ENCODE data around the gene LZTS2.
"Not testable (repeated sequence)": the region's sequence is repeated elsewhere in the genome, so short reads cannot be mapped to it uniquely, and the experiment has no call there.

LZTS2 gene

GRCh38 chr10:100999742-101000126, at the start of gene LZTS2:
LZTS2 (plus strand) TSS chr10:100999808; CDS start chr10:101002539, 2,731 bp downstream.
- DNase-seq (ENCODE audit: low read depth), result no peak

- DNase-seq (ENCODE audit: low read depth), result no peak
Measured at GRCh38 chr10:100960251-100960650, 39.4 kb upstream of the LZTS2 start.

GRCh38 chr10:100962351-100963080, 37.1 kb upstream of the LZTS2 start:
- no peak for DNase-seq (ENCODE audit: low read depth)

GRCh38 chr10:100963826-100964225, 35.8 kb upstream of the LZTS2 start:
- DNase-seq (ENCODE audit: low read depth), result no peak

DNA sequence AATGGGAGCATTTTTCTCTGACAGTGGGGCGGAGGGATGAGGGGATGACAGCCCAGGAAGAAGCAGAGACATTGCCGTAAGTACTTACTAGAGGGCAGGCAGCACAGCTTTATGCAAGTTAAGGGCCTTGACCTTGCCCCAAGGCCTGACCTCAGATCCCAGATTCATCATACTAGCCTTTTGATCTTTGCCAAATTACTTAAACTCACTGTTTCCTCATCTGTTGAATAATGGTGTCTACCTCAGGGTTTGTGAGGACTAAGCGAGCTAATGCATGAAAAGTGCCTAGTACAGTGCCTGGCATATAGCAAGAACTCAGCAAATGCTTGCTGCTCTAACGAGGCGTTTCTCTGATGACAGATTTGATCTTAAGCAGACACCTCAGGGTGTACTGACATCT, 33.8 kb upstream of the LZTS2 start:
- DNase-seq (ENCODE audit: low read depth), result no peak

DNA sequence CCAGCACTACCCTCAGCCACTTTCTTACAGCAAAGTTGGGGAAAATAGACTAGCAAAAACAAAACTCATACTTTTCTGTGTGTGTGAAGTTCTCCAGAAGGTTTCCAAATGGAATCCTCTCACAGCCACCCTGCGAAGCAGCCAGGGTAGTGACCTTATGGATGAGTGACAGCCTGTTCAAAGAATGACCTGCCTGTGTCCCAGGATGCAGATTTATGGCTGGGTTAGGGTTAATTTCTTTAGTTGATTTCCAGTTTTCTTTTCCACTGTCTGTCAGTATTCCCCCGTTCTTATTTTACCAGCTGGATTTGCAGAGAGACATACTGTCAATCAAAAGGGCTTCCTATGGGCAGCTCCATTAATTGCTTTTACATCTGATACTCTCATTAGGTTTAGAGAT, 32.7 kb upstream of the LZTS2 start:
- DNase-seq (ENCODE audit: low read depth), result no peak

- DNase-seq (ENCODE audit: low read depth), result no peak
Measured at GRCh38 chr10:100967332-100967731, 32.3 kb upstream of the LZTS2 start.

GRCh38 chr10:100968062-100968736, 31.4 kb upstream of the LZTS2 start:
- no peak for DNase-seq (ENCODE audit: low read depth)

- no peak for DNase-seq (ENCODE audit: low read depth)
Measured at GRCh38 chr10:100968863-100969186, 30.8 kb upstream of the LZTS2 start.

- no peak for DNase-seq (ENCODE audit: low read depth)
Measured at GRCh38 chr10:100969187-100970075, 30.2 kb upstream of the LZTS2 start, which contains the start of gene SEMA4G. SEMA4G (plus strand) TSS chr10:100969504; CDS start chr10:100972913, 3,409 bp downstream.

- peak; percentile 12 for DNase-seq (ENCODE audit: low read depth)
Measured at GRCh38 chr10:100970076-100970913, 29.3 kb upstream of the LZTS2 start.

DNA sequence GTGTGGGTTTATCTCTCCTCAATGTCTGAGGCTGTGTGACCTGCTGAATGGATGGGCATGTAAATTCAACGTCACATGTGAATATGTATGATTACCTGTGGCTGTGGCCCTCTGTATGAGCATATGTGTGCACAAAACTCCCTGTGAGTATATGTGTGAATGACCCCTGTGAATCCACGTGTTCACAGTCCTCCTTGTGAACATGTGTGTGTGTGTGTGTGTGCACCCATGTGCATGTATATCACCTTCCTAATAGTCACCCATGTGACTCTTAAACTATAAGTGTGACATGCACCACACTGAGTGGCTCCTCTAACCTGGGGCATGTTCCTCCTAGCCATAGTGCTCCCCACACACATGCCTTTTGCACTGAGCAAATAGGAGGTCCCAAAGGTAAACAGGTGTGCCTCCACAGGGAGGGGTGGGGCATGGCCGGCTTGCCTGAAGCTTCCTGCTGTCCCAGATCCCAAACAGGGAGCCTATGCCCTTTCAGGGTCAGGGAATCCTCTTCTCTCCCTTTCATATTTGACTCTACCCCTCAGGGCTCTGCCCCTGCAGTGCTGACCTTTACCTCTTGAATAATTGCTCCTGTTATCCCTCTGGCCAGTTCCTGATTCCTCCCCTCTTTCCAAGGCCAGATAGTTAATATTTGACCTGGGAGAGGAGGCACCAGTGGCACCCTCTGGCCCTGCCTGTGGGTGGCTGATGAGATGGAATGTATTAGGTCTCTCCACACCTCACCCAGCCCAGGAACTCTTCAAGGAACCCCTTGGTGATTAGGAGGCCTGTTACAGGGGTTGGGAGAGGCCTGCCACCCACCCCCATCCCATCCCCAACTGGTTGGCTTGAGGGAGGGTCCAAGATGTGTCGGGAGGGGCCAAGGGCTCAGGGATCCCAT, 28.4 kb upstream of the LZTS2 start:
- DNase-seq (ENCODE audit: low read depth), result no peak

DNA sequence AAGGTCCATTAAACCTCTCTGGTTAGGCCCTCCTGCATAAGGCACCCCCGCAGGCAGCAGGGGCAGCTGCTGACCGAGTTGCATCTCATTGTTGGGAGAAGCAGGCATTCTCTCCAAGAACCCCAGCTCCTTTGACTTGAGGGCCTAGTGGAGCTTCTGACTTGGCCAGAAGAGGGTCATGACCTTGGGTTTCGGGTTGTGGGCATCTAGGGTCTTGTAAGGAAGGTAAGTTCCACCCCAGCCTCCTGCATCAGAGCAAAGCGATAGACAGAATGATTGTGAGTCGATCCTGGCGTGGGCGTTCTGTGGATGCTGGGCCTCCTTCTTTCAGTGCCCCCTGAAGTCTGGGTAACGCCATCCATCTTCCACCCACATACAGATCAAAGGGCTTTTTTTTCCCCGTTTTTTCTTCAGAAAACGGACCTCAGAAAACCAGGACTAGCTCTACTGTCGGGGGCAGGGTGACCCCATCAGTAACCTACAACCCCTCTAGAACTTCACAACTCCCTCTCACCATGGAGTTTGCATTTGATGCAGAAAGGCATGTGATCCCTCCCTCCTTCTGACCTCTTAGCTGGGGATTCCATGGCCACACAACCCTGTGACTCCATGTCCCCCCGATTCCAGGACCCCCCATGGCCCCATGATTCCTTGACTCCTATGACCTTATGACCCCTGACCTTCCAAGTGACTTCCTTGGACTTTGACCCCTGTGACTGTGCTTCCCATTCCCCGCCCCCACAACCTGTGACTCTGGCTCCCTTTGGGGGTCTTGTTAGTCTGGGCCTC, 27.3 kb upstream of the LZTS2 start:
- DNase-seq (ENCODE audit: low read depth), result no peak

GRCh38 chr10:100972904-100973535, 26.6 kb upstream of the LZTS2 start:
- no peak for DNase-seq (ENCODE audit: low read depth)

DNA sequence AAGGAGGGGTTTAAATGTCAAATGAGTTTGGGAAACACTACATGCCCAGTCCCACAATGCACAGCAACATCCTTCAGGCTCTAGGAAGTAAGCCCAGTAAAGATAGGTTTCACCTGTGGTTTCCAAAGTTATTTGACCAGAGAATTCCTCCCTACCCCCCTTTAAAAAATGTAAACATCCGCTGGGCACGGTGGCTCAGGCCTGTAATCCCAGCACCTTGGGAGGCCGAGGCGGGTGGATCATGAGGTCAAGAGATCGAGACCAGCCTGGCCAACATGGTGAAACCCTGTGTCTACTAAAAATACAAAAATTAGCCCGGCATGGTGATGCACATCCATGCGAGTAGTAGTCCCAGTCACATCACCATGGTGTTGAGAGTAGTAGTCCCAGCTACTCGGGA, 24.2 kb upstream of the LZTS2 start:
- DNase-seq (ENCODE audit: low read depth), result not testable (repeated sequence)

DNA sequence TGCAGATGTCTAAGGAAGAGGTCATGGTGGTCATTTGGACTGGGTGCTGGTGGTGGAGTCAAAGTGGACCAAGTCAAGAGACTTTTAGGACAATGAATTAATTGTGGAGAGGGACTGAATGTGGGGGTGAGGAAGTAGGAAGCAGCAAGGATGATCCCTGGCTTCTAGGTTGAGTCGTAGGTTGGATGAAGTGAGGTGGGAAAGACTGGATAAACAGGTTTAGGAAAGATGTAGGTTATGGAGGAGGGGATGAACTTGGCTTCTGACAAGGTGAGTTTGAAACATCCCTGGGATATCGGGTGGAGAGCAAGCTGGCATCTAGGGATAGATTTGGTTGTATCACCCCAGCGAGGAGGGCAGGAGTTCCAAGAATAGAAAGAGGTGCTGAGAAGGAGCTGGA, 22.7 kb upstream of the LZTS2 start:
- DNase-seq (ENCODE audit: low read depth), result no peak

DNA sequence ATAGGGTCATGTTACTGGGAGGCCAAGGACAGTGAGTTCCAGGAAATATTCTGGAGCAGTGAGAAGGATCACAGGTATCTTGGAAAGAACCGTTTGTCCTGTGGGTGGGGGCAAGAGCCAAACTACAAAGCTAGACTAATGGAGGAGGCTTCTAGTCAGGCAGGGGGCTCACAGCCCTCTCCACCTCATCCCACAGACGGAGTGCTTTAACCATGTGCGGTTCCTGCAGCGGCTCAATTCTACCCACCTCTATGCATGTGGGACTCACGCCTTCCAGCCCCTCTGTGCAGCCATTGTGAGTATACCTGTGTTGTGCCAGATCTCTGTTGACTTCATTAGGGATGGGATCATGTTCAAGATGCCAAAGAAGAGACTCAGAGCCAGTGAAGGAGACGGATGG, 22.2 kb upstream of the LZTS2 start:
- DNase-seq (ENCODE audit: low read depth), result no peak

DNA sequence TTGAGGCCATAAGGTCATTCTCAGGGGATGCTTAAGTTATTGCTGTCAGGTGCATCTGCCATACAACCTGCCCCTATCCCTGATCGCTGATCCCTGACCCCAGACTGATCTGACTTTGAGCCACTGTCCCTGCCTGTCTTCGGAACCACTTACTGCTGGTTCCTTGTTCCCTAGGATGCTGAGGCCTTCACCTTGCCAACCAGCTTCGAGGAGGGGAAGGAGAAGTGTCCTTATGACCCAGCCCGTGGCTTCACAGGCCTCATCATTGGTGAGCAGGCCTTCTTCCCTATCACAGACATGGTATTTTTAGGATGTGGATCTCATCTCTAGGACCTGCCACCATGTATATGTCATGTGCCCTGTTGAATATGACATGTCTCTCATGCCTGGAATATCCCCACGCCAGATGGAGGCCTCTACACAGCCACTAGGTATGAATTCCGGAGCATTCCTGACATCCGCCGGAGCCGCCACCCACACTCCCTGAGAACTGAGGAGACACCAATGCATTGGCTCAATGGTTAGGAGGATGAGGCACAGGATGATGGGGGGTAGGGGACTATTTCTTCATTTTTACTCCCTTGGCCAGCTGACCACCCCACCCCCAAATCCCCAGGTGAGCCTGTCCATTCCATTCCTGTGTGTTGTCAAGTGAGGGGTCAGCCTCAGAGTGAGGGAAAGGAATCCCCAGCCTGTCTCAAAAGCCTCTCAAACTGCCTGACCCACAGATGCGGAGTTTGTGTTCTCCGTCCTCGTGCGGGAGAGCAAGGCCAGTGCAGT, 21.3 kb upstream of the LZTS2 start:
- DNase-seq (ENCODE audit: low read depth), result no peak

DNA sequence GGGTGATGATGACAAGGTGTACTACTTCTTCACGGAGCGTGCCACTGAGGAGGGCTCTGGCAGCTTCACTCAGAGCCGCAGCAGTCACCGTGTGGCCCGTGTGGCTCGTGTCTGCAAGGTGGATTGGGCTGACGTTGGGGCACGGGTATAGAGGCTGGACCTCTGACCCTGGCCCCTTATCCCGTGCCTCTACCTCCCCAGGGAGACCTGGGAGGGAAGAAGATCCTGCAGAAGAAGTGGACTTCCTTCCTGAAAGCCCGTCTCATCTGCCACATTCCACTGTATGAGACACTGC, 20.8 kb upstream of the LZTS2 start:
- DNase-seq (ENCODE audit: low read depth), result no peak

Measured in T-helper 22 cell (primary cell).